Measurements from ENCODE around the gene APBB2.

APBB2 gene

DNA sequence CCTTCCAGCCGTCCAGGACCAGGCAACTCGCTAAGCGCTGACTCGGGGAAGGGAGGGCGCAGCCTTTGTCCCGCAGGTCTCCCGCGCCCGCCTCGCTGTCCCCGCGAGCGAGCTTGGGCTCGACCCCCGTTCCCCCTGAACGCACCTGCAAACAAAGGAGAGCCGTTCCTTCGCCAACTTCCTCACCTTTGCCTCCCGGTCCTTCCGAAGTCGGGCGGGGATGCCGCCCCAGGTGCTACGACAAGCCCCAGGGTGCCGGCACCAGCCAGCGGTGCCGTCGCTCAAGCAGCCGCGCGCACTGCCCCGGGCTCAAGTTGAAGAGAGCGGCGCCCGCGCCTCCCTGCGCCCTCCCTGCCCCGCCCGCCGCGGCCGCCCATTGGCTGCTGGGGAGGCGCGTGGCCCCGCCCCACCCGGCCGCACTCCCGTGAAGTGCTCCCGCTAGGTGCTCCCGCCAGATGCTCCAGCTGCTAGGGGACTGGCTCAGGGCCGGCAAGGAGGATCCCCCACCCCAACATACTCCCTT is 357.4 kb downstream of the APBB2 start:
- DNase-seq (ENCODE audit: low read depth in 3 of 3) = peak; percentile 14 to 44 (median 43)

DNA sequence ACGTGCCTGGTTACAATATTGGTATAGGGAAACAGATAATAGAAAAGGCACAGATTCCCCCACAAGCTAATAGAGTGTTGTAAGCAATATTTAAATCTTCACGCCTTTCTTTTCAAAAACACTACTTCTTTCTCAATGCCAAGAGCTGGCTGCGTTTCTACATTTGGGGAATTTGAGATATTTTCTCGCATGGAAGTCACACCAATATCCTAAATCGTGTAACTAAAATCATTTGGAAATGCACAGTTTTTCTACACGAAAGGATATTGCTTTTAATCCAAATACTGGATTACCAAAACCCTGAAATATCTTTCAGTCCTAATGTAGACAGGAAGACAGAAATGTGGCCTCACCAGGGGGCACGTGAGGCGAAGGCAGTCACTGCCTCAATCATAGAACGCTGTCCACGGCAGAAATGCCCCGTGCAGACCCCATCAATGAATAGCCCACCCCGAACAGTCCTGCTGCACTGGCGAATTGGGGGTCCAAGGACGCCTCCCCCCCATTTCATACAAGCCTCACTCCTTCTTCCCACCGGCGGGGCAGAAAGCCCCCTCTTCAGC is 358.0 kb downstream of the APBB2 start:
- no peak for DNase-seq (ENCODE audit: low read depth in 3 of 3)

DNA sequence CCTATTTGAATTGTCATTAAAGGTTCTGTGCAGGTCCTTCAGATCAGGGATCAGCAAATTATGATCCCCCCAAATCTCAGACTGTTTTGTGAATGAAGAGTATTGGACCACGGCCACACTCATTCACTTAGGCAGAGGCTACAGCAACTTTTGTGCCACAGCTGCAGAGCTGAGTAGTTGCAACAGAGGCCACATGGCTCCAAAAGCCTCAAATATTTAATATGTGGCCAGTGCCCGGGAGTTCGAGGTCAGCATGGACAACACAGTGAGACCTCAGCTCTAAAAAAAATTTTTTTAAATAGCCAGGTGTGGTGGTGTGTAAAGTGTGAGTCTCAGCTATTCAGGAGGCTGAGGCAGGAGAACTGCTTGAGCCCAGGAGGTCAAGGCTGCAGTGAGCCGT is 363.8 kb downstream of the APBB2 start:
- no peak for DNase-seq (ENCODE audit: low read depth in 3 of 3)

DNA sequence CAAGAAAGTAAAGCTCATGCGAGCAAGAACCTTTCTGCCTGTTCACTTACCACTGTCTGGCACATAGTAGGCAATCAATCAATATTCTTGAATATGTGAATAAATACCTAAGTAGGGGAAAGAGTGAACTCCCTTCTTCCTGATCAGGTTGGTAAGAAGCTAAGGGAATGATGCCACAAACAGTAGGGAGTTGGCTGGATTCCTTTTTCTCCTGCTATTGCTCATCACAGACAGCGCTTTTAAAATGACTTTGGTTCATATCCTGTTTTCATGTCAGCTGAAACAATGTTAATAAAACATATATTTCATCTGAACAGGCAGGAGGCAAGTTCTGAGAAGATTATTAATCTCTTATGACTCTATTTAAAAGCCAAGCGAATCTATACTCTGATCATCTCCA is 365.4 kb downstream of the APBB2 start:
- DNase-seq (ENCODE audit: low read depth in 3 of 3) = no peak

DNA sequence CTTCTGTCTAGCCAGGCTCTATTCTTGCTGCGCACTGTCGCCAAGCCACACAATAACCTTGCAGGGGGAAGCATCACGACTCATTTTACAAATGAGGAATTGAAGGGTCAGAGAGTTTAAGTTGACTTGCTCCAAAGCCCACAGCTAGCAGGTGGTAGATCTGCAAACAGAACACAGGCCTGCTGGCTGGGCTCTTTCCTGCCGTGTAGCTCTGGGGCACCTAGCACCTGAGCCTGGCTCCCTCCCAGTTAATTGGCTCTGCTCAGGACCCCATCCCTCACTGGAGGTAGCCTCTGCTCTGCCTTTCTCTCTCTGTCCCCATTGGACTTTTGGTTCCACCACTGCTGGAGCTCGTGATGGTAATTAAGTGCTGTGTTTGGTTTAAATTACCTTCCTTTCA is 366.1 kb downstream of the APBB2 start:
- no peak for DNase-seq (ENCODE audit: low read depth in 3 of 3)

DNA sequence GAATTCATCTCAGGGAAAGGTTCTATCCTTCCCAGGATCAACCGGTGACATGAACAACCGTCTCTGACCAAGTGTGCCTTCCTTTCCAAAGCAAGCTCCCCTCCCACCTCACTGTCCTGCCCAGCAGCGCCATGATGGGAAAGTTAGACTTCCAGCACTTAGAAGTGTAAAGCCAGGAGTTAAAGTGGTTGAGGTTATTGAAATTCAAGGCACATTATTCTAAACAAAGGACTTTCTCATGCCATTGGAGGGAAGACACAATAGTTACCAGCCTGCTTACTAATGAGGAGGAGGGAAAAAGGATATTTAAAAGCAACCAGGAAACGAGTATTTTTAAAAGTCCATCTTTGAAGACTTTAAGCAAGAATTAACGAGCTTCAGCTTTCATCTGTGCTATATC is 367.8 kb downstream of the APBB2 start:
- no peak for DNase-seq (ENCODE audit: low read depth in 3 of 3)

DNA sequence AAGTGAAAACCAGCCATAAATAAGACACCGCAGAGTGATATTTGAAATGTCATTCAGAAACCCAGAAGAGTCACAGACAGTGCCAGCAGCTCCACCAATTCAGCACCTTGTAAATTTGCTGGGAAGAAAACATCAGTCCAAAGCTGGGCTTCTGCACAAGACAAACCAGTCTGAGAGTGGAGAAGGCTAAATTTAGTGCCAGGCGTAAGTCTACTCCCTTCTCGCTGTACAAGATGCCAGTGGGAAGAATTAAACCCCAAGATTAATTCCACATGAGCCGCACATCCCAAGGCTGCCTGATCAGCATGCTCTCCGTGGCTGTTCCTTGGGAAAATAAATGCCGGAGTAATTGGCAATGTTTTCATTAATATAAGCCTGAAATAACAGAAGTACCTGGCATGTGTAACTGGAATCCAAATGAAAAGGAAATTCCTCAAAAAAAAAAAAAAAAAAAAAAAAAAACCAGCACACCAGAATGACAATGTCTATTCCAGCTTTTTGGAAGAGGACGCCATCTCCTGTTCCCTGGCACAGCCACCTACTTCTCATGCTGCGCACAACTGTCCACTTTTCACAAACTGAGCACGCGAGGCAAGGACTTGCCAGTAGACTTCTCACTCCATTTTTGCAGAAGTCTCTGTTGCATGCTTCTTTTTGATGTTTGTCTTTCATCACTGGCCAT is 369.0 kb downstream of the APBB2 start:
- DNase-seq (ENCODE audit: low read depth in 3 of 3) = no peak

DNA sequence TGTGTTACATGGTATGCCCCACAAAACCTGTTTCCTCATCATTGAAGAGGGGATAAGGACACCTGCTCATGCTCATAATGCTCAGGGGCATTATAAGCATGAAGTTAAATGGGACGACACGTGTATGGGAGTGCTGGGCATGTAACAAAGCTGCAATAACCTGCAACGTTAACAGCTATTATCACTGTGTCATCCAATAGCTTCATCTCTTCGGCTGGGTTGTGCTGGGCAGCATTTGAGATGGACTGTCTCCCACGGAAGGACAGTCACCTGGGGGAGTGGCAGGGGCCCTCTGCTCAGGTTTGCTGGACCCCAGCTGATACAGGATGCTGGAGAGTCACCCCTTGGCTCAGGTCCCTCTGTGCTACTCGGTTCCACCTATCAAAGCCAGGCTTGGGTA is 370.1 kb downstream of the APBB2 start:
- no peak for DNase-seq (ENCODE audit: low read depth in 3 of 3)

DNA sequence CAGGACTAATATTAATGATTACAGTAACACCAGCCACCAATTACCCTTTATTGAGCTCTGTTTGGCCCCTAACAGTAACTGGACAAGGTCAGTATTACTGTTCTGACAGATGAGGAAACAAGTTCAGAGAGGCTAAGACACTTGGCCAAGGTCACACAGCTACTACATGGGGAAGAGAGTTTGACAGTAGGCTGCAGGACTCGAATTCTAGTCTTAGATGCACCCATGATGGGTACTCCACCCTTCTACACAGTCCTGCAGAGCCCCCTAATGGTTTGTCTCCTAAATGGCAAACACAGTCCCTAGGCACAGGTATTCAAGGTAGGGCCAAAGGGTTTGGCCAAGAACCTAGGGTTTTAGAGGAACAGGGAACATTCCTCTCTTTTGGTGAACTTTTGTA is 370.6 kb downstream of the APBB2 start:
- DNase-seq (ENCODE audit: low read depth in 3 of 3) = no peak

DNA sequence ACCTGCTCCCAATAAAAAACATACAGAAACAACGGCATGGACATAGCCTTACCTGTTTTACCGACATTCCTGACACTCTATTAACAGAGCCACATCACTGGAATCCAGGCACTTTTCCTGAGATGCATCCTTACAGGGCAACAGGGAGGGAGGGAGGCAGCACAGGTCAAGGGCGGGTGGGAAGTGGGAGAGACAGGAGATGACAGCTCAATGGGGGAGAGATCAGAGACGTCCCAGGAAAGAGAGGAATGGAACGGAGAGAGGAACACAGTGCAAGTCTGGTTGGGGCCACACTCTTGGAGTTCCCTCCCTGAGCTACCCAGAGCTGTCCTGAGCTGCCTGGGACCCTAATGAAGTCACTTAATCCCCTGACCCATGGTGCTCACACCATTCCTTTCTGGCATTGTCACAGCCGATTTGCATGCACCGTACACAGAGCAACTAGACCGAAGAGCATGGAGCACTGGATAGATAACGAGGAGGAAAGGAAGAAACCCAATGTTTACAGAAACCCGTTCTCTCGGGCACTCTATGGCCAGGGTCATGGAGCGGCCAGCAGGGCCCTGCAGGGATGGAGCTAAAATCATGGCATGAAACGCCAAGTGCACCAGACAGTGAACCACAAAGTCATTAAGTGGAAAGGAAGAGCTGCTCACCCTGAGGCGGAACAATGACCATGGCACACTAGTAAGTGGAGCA is 371.5 kb downstream of the APBB2 start:
- no peak for DNase-seq (ENCODE audit: low read depth in 3 of 3)

DNA sequence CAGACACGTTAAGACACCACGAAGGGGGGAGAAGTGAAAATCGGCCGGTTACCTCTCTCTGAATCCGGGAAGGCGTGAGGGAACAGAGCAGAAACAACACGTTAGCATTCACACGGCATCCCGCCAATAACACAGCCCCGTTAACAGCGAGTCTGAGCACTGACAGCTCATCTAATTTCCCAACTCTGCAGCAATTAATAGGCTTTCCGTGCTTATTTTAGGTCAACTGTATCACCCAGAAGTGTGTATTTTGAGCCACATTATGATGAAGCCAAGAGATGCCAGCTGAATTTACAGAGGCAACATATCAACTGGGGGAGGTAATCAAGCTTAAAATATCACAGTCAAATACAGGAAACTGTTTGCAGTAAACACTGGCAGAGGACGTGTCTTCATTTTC is 372.0 kb downstream of the APBB2 start:
- no peak for DNase-seq (ENCODE audit: low read depth in 3 of 3)

DNA sequence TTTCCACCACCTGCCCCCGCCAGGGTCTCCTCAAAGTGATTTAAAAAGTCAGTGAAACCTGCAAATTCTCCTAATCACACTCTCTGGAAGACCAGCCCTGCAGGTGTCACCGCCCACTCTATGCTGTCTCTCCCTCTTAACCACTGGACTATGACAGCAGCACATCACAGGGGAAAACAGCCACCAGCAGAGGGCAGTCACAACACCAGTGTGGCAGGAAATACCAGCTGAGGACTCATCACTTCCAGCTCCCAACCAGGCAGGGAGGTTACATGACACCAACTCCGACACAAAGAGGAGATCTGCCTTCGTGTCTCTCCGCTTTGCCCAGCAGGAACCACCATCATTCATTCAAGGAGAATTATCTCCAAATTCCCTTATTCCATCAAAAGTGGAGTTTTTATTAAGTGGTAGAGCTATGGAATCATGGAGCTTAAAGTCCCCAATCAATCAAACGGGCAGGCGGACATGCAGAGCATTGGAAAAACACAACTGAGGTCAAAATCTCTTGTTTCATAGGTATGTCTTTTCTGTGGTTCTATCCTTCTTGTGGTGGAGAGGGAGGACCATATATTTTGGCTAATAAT is 373.3 kb downstream of the APBB2 start:
- DNase-seq (ENCODE audit: low read depth in 3 of 3) = peak; percentile 52 to 62 (median 53)

DNA sequence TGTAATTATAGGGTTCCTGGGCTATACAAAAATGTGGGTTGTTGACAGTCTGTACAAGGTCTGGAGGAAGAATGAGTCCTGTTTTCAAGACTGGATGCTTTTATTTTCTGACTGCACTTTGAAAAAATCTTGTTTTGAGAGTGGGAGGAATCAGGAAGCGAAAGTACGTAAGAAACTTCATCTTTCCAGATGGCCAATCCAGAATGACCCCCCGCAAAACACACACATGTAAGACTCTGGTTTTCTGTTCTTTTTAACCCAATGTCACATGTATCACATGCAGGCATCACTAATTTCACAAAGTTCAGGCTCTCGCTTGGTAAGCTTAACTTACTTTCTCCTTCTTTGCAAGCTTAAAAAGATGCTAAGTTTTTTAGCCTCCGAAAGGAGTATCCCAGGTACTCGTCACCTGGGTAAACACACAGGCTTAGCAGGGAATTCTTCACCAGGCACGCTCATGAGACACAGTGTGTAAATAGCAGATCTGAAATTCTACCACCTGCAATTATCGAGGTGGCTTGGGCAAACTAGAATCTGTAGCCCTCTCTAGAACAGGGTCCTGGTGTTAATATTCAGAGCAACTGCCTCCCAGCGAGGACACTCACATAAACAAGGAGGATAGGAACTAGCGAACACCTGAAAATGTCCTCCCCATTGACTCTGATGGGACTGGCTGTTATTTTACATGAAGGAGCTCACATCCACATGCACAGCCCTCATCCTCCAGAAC is 373.9 kb downstream of the APBB2 start:
- no peak for DNase-seq (ENCODE audit: low read depth in 3 of 3)

DNA sequence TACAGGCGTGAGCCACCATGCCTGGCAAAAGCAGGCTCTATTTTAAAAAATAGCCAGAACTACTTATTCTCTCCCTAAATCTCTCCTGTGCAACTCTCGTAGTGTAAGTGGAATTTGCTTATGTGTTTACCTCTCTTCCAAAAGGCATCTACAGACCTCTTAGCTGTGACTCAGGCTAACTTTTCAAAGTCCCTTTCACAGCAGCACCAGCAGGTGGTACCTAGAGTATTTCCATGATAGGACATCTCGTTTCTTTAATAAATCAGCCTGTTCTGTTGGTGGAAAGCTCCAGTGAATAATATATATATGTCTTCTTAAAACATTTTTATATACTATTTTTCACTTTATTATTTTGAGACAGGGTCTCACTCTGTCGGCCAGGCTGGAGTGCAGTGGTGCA is 375.6 kb downstream of the APBB2 start:
- DNase-seq (ENCODE audit: low read depth in 3 of 3) = no peak

DNA sequence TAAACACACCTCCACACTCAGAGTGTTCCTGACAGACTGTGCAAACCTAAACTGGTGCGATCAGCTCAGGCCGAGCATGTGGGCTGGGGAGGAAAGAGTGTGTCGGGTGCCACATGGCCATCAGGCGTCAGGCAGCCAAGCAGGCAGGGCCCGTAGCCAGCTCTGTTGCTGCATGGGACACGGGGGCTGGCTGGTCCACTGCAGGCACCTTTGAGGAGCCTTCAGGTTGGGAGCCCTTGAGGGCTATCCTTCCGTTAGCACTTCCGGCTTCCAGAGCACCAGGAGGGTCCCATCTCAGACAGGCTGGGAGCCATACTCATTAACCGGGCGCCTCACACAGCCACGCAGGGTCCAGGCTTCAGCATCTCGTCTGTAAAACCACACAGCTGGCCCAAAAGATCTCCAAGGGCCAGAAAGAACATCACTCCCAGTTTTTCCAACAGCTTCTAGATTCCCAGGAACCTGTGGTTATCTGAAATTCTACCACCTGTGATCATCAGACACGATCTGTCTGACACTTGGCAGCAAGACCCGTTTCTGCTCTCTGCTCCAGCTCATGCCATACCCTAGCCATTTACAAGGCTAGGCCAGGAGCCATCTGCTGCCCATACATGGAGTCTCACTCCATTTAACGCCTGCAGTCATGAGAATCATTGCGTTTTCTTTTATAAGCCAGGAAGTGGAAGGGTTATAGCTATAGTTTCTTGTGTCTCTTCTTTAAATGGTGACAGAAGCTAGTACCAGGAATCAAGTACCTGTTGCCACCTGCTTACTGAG is 377.1 kb downstream of the APBB2 start:
- DNase-seq (ENCODE audit: low read depth in 3 of 3) = no peak

DNA sequence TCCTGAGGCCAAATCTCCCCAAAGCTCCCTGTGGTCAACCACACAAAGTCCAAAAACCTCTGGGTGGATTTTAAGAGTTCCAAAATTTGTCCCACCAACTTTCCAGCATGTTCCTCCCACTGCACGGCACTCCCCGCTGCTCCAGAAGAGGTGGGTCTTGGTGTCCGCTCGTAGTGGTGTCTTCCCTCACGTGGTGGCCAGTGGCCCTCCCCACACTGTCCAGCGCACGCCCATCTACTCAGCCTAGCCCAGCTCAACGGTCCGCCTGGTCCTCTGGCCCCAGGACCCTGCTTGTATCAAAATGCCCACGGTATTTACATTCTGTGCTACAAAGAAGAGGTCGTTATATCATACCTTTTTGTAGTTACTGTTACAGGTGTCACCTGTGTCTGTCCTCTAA is 381.1 kb downstream of the APBB2 start:
- DNase-seq (ENCODE audit: low read depth in 3 of 3) = no peak

DNA sequence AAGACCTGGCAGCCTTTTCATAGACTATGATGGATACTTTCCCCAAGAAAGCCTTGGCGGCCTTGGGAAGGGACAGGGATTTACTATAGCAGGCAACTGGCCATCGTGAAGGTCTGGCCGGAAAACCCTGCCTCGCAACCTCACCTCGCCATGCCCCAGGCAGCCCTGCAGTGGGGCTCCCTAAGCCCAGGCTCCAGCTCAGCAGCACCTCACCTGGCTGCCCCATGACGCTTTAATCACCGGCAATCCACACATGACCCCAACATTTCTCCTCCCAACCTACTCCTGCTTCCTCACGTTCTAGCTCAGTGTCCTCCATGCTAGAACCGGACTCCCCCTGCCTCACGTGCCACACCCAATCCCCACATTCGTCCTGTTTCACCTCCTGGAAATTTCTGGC is 382.2 kb downstream of the APBB2 start:
- no peak for DNase-seq (ENCODE audit: low read depth in 3 of 3)

DNA sequence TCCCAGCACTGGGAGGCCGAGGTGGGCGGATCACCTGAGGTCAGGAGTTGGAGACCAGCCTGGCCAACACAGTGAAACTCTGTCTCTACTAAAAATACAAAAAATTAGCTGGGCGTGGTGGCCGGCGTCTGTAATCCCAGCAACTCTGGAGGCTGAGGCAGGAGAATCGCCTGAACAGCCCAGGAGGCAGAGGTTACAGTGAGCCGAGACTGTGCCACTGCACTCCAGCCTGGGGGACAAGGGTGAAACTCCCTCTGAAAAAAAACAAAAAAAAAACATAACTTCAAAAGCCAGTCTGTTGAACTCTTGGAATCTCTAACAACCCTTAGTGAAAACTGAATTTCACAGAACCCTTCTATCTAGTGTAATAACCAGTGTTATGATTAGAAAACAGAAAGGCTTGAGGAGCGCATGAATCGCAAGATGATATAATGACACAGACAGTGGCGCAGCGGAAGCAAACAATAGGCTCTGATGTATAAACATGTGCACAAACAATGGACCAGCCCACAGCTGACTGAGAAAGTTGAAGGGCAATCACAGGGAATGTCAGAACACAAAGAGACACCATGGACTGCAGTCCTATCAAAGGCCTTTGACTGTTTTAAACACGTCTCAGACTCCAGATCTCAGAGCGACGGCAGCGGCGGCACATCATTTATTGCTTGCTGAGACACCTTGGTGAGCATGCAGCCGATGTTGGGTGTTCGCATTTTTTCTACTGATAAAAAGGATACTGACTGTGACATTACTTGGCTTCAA is 383.0 kb downstream of the APBB2 start:
- no peak for DNase-seq (ENCODE audit: low read depth in 3 of 3)

DNA sequence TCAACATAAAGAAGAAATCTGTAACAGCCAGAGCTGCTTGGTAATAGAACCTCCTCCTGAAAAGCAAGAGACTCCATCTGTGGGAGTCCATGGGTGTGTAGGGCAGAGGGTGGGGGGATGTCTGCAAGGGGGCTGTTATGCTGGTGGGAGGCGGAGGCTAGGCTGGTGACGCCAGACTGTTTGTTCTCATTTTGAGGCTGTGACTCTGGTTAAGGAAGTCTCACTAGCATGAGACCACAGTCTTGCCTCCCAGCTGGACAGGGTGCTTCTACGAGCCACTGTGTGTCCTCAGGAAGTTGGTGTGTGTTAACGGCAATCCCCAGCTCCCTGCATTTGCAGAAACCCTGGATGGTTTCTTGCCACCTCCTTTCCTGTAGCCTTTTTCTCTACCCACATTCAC is 384.8 kb downstream of the APBB2 start:
- DNase-seq (ENCODE audit: low read depth in 3 of 3) = no peak

DNA sequence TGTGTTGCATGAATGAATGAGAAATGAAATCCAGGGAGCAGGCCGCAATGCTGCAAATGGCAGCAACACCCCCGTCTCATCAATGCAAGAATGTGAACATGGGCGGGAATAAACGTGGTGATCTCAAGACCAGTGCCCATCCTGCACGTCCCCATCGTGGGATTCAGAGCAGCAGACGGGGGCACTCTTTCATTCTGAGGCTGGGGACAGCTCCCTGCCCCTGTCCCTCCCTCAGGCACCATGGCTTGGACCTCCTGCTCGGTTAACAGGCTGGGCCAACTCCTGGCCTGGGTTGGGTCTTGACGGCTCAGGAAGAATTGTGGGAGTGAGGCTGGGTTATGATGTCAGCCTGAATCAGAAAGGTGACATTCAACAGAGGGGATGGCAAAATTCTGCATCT is 385.7 kb downstream of the APBB2 start:
- no peak for DNase-seq (ENCODE audit: low read depth in 3 of 3)

DNA sequence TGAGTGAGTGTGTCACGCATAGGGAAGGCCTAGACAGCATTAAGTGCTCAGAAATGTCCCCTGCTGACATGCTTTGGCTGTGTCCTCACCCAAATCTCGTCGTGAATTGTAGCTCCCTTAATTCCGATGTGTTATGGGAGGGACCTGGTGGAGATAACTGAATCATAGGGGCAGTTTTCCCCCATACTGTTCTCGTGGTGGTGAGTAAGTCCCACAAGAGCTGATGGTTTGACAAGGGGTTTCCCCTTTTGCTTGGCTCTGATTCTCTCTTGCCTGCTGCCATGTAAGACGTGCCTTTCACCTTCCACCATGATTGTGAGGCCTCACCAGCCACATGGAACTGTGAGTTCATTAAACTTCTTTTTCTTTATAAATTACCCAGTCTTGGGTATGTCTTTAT is 386.6 kb downstream of the APBB2 start:
- DNase-seq (ENCODE audit: low read depth in 3 of 3) = no peak
